Kidney glomerular epithelial cell (primary cell): Measurements from ENCODE around the gene GPBAR1.
"Not testable (repeated sequence)": the region's sequence is repeated elsewhere in the genome, so short reads cannot be mapped to it uniquely, and the experiment has no call there.

Source experiments
- DNase-seq: peaks from one replicate; lab custom pipeline; 2025; lab: John Stamatoyannopoulos, UW

Gene GPBAR1

GRCh38 chr2:218269900-218270720, 9.3 kb downstream of the GPBAR1 start, which contains the start of the genes AAMP and PNKD:
TSS of gene AAMP (minus strand) at chr2:218270137. CDS start at chr2:218270086, 51 bp downstream.
TSS of gene PNKD (plus strand) at chr2:218270519. CDS start at chr2:218270536, 17 bp downstream.
- DNase-seq: peak; percentile 99

- no peak for DNase-seq
Measured at GRCh38 chr2:218270721-218271486, 10.1 kb downstream of the GPBAR1 start.

- DNase-seq: no peak
Measured at GRCh38 chr2:218271487-218271797, 10.6 kb downstream of the GPBAR1 start.

GRCh38 chr2:218271865-218272530, 11.2 kb downstream of the GPBAR1 start:
- DNase-seq: no peak

- DNase-seq: peak; percentile 72
Measured at GRCh38 chr2:218272531-218273212, 11.9 kb downstream of the GPBAR1 start.

GRCh38 chr2:218273214-218273907, 12.5 kb downstream of the GPBAR1 start:
- not testable (repeated sequence) for DNase-seq

GRCh38 chr2:218273908-218274249, 13.1 kb downstream of the GPBAR1 start:
- no peak for DNase-seq

GRCh38 chr2:218274586-218274985, 13.8 kb downstream of the GPBAR1 start:
- no peak for DNase-seq

GRCh38 chr2:218275371-218276072, 14.7 kb downstream of the GPBAR1 start:
- DNase-seq: no peak

- DNase-seq: no peak
Measured at GRCh38 chr2:218276986-218277755, 16.4 kb downstream of the GPBAR1 start.

- no peak for DNase-seq
Measured at GRCh38 chr2:218277921-218278320, 17.1 kb downstream of the GPBAR1 start.

- no peak for DNase-seq
Measured at GRCh38 chr2:218278531-218279360, 17.9 kb downstream of the GPBAR1 start.

GRCh38 chr2:218280260-218280870, 19.6 kb downstream of the GPBAR1 start:
- DNase-seq: no peak

GRCh38 chr2:218281449-218281848, 20.6 kb downstream of the GPBAR1 start:
- no peak for DNase-seq

- DNase-seq: no peak
Measured at GRCh38 chr2:218282173-218282991, 21.6 kb downstream of the GPBAR1 start.

GRCh38 chr2:218284106-218284811, 23.4 kb downstream of the GPBAR1 start:
- no peak for DNase-seq

- DNase-seq: no peak
Measured at GRCh38 chr2:218285604-218286003, 24.8 kb downstream of the GPBAR1 start.
